Kidney epithelial cell (primary cell): ENCODE measurements around the gene LRRC10B. TPM values are rescaled to one million over a fixed set of nuclear protein-coding genes. Genes with fewer than 3 reads are reported as not detected.

Source experiments
- DNase-seq: peaks from one replicate; pipeline ENCODE4 v3.0.0-alpha.2; 2010; ENCODE audit warnings: low read depth
- H3K27me3 ChIP-seq: 2 replicates; pipeline ENCODE4 v1.6.0; 2011; ENCODE audit warnings: low read length; ENCODE audit not compliant: control insufficient read depth, insufficient read depth
- H3K36me3 ChIP-seq: 2 replicates; pipeline ENCODE4 v1.5.1; 2011; ENCODE audit warnings: low read length; ENCODE audit not compliant: control insufficient read depth, insufficient read depth
- H3K4me3 ChIP-seq: 2 replicates; pipeline ENCODE4 v1.5.1; 2011; ENCODE audit warnings: low read depth, mild to moderate bottlenecking, control low read depth, low read length
- CTCF ChIP-seq: IDR thresholded peaks from 2 replicates; pipeline ENCODE4 v1.5.1; 2011; ENCODE audit warnings: mild to moderate bottlenecking, moderate library complexity, low read length, control low read depth, inconsistent platforms; ENCODE audit not compliant: insufficient read depth, poor library complexity, severe bottlenecking
- total RNA-seq: library from RNA; depleted of rRNA; stranded (reverse); fragments of >200 nt; gene quantifications from 2 replicates; pipeline ENCODE4 v1.2.3, GENCODE V29; 2015

Gene LRRC10B
- total RNA-seq, 1 donor from 2014 or later = 0.25 TPM

DNA sequence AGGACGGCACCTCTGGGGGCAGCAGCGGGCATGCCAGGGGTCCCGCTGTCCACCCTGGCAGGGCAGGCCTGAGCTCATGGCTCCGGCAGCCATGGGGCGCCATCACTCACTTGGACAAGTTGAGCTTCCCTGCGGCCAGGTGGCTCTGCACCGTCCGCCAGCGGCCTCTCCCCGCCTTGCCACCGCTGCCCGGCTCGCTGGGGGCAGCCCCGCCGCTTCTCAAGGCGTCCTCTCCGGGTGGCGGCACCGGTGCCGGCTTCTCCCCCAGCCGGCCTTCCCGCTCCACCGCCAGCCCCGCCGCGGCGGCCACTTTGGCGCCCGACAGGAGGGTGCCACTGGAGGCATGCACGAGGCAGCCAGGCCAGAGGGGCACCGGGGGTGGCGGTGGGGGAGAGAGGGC is 37.4 kb downstream of the LRRC10B start:
- Histone ChIP-seq H3K36me3 (no peaks in the 10 kb centered on the region), H3K4me3 (no peak overlapping the region), H3K27me3 (peaks cover 44% of the 10 kb centered on the region)
- no peak for DNase-seq
- no peak for TF ChIP-seq CTCF

DNA sequence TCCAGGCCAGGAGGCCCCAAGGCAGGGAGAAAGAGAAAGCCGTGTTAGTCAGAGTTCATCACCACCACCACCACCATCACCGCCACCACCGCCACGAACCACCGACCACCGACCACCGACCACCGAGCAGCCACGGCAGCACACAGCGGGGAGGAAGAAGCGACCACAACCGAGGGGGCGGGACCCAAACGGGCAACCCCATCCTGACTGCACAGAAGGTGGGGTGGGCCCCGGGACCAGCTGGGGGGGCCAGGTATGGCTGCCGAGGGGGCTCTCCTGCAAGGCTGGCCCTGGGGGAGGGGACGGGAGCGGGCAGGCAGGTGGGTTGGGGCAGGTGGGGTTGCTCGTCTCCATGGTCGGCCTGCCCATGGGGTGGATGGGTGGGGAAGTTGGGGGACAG is 38.1 kb downstream of the LRRC10B start:
- Histone ChIP-seq H3K27me3 (peaks cover 47% of the 10 kb centered on the region), H3K36me3 (no peaks in the 10 kb centered on the region), H3K4me3 (no peak overlapping the region)
- TF ChIP-seq CTCF = no peak
- no peak for DNase-seq

GRCh38 chr11:61547246-61547645 is 38.7 kb downstream of the LRRC10B start:
- TF ChIP-seq CTCF = no peak
- H3K4me3 ChIP-seq = no peak overlapping the region
- H3K36me3 ChIP-seq = no peaks in the 10 kb centered on the region
- peaks cover 46% of the 10 kb centered on the region for H3K27me3 ChIP-seq
- no peak for DNase-seq

- no peak for DNase-seq
- TF ChIP-seq CTCF = no peak
- Histone ChIP-seq H3K36me3 (no peaks in the 10 kb centered on the region), H3K27me3 (peaks cover 57% of the 10 kb centered on the region), H3K4me3 (no peak overlapping the region)
These were observed 40.6 kb downstream of the LRRC10B start for GRCh38 chr11:61549177-61549576.

GRCh38 chr11:61549662-61550568 is 41.4 kb downstream of the LRRC10B start:
- no peak for TF ChIP-seq CTCF
- no peak for DNase-seq
- H3K36me3 ChIP-seq = no peaks in the 10 kb centered on the region
- H3K27me3 ChIP-seq = peaks cover 65% of the 10 kb centered on the region
- no peak overlapping the region for H3K4me3 ChIP-seq
